ENCODE results near the gene ECPAS.

DNA sequence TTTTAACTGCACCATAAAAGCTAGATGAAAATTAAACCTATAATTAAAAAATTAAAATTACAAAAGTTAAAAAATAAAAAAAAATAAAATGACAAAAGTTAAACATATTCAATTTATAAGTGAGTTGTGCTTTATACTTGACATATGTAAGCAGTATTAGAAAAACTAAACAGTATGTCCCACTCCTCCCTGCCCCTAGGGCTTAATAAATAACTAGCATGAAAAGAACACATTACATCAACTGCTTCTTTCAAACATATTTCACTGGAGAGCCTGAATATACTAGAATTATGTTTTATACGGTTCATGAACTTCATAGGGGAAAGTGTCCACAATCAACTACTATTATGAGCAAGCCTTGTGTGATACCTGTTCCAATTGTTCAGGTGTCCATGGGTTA, 47.6 kb downstream of the ECPAS start:
- TF ChIP-seq, protein P1, sequence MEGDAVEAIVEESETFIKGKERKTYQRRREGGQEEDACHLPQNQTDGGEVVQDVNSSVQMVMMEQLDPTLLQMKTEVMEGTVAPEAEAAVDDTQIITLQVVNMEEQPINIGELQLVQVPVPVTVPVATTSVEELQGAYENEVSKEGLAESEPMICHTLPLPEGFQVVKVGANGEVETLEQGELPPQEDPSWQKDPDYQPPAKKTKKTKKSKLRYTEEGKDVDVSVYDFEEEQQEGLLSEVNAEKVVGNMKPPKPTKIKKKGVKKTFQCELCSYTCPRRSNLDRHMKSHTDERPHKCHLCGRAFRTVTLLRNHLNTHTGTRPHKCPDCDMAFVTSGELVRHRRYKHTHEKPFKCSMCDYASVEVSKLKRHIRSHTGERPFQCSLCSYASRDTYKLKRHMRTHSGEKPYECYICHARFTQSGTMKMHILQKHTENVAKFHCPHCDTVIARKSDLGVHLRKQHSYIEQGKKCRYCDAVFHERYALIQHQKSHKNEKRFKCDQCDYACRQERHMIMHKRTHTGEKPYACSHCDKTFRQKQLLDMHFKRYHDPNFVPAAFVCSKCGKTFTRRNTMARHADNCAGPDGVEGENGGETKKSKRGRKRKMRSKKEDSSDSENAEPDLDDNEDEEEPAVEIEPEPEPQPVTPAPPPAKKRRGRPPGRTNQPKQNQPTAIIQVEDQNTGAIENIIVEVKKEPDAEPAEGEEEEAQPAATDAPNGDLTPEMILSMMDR (IDR thresholded peaks at IDR 0.05; ENCODE audit: low read depth, low read length): no peak
- no peak for TF ChIP-seq EZH2phosphoT487 (IDR thresholded peaks at IDR 0.05; ENCODE audit: low read depth)

Measured in OCI-LY3 (cell line).